ENCODE measurements around the gene NECAB3.

The NECAB3 gene

DNA sequence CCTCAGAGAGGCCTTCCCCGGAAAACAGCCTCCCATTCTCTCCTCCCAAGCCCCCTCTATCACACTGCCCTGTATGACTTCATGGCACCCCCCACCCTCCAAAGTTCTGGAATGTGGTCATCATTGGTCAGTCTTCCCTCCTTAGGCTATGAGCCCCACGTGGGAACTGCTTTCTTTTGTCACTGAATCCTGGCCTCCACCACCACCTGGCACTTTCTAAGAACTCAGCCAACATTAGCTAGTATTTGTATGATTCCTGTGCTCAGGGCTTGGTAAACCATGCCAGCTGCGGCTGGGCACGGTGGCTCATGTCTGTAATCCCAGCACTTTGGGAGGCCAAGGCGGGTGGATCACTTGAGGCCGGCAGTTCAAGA lies 20.4 kb upstream of the NECAB3 start:
- Histone ChIP-seq H3K4me3 (ENCODE audit: insufficient read length, low read depth) (no peak overlapping the region), H3K9me3 (ENCODE audit: insufficient read depth, low read length) (peaks cover 11% of the 10 kb centered on the region; the same call in 1 of the 2 replicates), H3K36me3 (ENCODE audit: insufficient read depth, insufficient read length, low read length) (no peaks in the 10 kb centered on the region), H3K27me3 (ENCODE audit: insufficient read depth, insufficient read length) (peaks cover 9% of the 10 kb centered on the region), H3K4me1 (ENCODE audit: insufficient read depth, insufficient read length) (peaks cover 10% of the 10 kb centered on the region), H3K9ac (ENCODE audit: insufficient read length, low read depth) (peak overlapping the region; percentile 21)
- TF ChIP-seq ZNF274 (IDR thresholded peaks at IDR 0.05; ENCODE audit: low read depth, low read length): no peak
- no peak for TF ChIP-seq YY1 (IDR thresholded peaks at IDR 0.05; ENCODE audit: insufficient read depth, insufficient read length)
- no peak for TF ChIP-seq SUZ12 (IDR thresholded peaks at IDR 0.05; ENCODE audit: extremely low read depth, insufficient read depth, insufficient read length)
- no peak for DNase-seq (ENCODE audit: low read depth, low spot score)

DNA sequence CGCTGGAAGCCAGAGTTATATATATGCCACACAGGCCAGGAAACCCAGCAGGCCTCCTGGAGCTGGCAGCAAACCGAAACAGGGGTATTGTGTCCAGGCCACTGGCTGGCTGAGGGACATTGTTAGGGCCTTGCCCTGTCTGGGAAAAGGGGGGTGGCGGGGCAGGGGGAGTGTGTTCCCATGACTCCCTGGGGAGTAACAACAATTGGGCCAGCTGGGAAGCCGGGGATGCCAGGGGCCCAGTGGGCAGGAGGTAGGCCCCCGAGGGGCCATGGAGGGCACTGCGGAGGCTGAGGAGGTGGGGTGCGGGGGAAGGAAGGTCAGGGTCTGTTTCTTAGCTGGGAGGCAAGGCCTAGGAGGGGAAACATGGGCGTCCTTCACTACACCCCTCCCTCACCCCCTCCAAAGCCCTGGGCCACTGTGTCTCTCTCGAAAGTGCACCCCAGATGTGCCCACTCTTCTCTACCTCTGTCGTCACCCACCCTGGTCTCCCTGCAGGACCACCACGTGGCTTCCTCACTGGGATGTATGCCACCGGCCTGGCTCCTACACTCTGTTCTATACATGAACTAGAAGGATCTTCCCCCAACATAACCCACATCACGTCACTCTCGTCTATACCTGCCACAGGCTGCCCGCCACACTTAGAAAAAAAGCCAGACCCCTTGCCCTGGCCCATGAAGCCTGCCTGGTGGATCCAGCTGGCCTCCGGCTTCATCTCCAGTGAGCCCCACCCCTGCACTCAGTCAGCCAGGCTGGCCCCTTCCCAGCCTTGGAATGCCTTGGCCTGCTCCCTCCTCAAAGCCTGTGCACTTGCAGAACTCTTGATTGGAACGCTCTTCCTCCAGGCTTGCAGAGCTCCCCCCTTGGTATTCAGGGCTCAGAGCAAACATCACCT lies 19.8 kb upstream of the NECAB3 start:
- Histone ChIP-seq H3K9ac (ENCODE audit: insufficient read length, low read depth) (no peak overlapping the region), H3K36me3 (ENCODE audit: insufficient read depth, insufficient read length, low read length) (no peaks in the 10 kb centered on the region), H3K4me1 (ENCODE audit: insufficient read depth, insufficient read length) (peaks cover 10% of the 10 kb centered on the region), H3K27me3 (ENCODE audit: insufficient read depth, insufficient read length) (peaks cover 16% of the 10 kb centered on the region), H3K9me3 (ENCODE audit: insufficient read depth, low read length) (peaks cover 11% of the 10 kb centered on the region; the same call in 1 of the 2 replicates), H3K4me3 (ENCODE audit: insufficient read length, low read depth) (no peak overlapping the region)
- no peak for DNase-seq (ENCODE audit: low read depth, low spot score)
- TF ChIP-seq SUZ12 (IDR thresholded peaks at IDR 0.05; ENCODE audit: extremely low read depth, insufficient read depth, insufficient read length) (no peak), YY1 (IDR thresholded peaks at IDR 0.05; ENCODE audit: insufficient read depth, insufficient read length) (no peak), ZNF274 (IDR thresholded peaks at IDR 0.05; ENCODE audit: low read depth, low read length) (no peak)

DNA sequence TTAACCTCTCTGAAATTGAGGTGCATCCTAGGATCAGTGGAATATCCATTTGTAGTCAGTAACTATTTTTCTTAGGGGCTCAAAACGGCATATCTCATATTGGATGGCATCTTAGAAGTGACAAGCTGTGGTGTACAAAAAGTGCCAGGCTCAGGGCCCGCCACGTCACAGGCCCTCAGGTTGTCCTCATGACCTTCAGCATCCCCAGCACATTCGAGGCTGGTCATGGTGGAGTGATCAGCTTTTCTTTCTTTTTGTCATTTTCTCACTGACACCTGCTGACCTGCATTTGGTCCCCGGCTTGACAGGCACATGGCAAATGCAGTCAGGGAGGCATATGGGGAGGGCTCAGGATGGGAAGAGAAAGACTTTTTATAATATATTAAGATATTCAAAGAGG lies 19.1 kb upstream of the NECAB3 start:
- Histone ChIP-seq H3K9me3 (ENCODE audit: insufficient read depth, low read length) (peaks cover 9% of the 10 kb centered on the region; the same call in 1 of the 2 replicates), H3K36me3 (ENCODE audit: insufficient read depth, insufficient read length, low read length) (no peaks in the 10 kb centered on the region), H3K9ac (ENCODE audit: insufficient read length, low read depth) (no peak overlapping the region), H3K4me1 (ENCODE audit: insufficient read depth, insufficient read length) (peaks cover 10% of the 10 kb centered on the region), H3K27me3 (ENCODE audit: insufficient read depth, insufficient read length) (peaks cover 23% of the 10 kb centered on the region), H3K4me3 (ENCODE audit: insufficient read length, low read depth) (no peak overlapping the region)
- TF ChIP-seq ZNF274 (IDR thresholded peaks at IDR 0.05; ENCODE audit: low read depth, low read length) (no peak), YY1 (IDR thresholded peaks at IDR 0.05; ENCODE audit: insufficient read depth, insufficient read length) (no peak), SUZ12 (IDR thresholded peaks at IDR 0.05; ENCODE audit: extremely low read depth, insufficient read depth, insufficient read length) (no peak)
- no peak for DNase-seq (ENCODE audit: low read depth, low spot score)

DNA sequence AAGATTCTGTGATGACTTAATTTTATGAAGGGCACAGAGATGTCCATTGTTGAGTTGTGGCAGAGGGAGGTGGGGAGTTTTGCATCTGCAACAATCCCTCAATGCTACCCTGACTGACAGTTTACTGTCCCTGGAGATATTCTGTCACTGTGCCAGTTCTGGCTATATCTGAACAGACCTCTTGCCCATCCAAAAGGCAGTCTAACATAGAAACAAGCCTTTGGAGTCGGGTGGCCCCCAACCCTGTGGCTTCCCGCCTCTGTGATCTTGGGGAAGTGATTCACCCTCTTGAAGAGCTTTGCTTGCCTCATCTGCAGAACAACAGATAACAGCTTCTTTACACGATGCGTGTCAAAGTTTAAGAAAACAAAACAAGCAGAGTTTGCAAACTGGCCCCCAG lies 15.7 kb upstream of the NECAB3 start:
- no peak for DNase-seq (ENCODE audit: low read depth, low spot score)
- Histone ChIP-seq H3K36me3 (ENCODE audit: insufficient read depth, insufficient read length, low read length) (no peaks in the 10 kb centered on the region), H3K9ac (ENCODE audit: insufficient read length, low read depth) (no peak overlapping the region), H3K4me1 (ENCODE audit: insufficient read depth, insufficient read length) (peaks cover 15% of the 10 kb centered on the region), H3K27me3 (ENCODE audit: insufficient read depth, insufficient read length) (peaks cover 38% of the 10 kb centered on the region), H3K4me3 (ENCODE audit: insufficient read length, low read depth) (no peak overlapping the region), H3K9me3 (ENCODE audit: insufficient read depth, low read length) (no peaks in the 10 kb centered on the region)
- TF ChIP-seq SUZ12 (IDR thresholded peaks at IDR 0.05; ENCODE audit: extremely low read depth, insufficient read depth, insufficient read length) (no peak), YY1 (IDR thresholded peaks at IDR 0.05; ENCODE audit: insufficient read depth, insufficient read length) (no peak), ZNF274 (IDR thresholded peaks at IDR 0.05; ENCODE audit: low read depth, low read length) (no peak)

DNA sequence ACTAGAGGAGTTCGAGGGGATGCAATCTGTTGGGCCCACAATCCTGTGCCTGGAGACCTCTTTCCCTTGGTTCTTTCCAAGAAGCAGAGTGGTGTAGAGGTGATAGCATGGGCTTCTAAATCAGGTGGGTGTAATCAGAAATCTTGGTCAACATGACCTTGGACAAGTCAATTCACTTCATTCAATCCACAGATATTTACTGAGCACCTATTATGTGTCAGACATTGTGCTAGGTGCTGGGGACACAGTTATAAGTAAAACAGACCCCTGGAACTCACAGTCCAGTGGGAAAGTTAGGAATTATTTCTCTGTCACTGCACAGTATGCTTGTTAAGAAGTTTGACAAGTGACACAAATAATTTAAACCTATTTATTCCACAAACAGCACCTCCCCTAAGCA lies 15.3 kb upstream of the NECAB3 start:
- Histone ChIP-seq H3K36me3 (ENCODE audit: insufficient read depth, insufficient read length, low read length) (no peaks in the 10 kb centered on the region), H3K4me1 (ENCODE audit: insufficient read depth, insufficient read length) (peaks cover 16% of the 10 kb centered on the region), H3K9me3 (ENCODE audit: insufficient read depth, low read length) (no peaks in the 10 kb centered on the region), H3K27me3 (ENCODE audit: insufficient read depth, insufficient read length) (peaks cover 38% of the 10 kb centered on the region), H3K4me3 (ENCODE audit: insufficient read length, low read depth) (no peak overlapping the region), H3K9ac (ENCODE audit: insufficient read length, low read depth) (no peak overlapping the region)
- no peak for DNase-seq (ENCODE audit: low read depth, low spot score)
- TF ChIP-seq YY1 (IDR thresholded peaks at IDR 0.05; ENCODE audit: insufficient read depth, insufficient read length) (no peak), SUZ12 (IDR thresholded peaks at IDR 0.05; ENCODE audit: extremely low read depth, insufficient read depth, insufficient read length) (no peak), ZNF274 (IDR thresholded peaks at IDR 0.05; ENCODE audit: low read depth, low read length) (no peak)

DNA sequence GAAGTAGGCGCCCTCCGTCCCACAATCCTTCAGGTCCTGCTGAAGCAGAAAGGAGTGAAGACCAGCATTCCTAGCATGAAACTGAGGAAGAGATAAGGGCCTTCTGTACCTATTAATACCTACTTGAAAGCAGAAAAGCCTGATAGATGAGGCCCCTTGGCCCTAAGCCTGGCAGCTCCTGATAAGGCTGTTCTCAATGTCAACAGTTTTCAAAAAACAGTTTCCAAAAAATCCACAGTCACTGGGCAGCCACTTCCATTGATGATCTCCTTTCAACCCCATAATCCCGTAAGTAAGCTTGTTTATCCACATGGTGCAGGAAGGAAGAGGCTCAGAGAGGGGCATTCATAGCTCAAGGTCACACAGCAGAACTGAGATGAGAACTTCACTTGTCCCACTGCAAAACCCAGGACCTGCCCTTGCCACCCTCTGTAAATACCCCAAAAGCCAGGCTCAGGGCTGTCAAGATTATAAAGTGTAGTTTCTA lies 14.8 kb upstream of the NECAB3 start:
- no peaks in the 10 kb centered on the region for H3K9me3 ChIP-seq (ENCODE audit: insufficient read depth, low read length)
- DNase-seq (ENCODE audit: low read depth, low spot score): no peak
- H3K4me3 ChIP-seq (ENCODE audit: insufficient read length, low read depth): no peak overlapping the region
- H3K36me3 ChIP-seq (ENCODE audit: insufficient read depth, insufficient read length, low read length): peaks cover 3% of the 10 kb centered on the region
- peaks cover 15% of the 10 kb centered on the region for H3K4me1 ChIP-seq (ENCODE audit: insufficient read depth, insufficient read length)
- peaks cover 38% of the 10 kb centered on the region for H3K27me3 ChIP-seq (ENCODE audit: insufficient read depth, insufficient read length)
- no peak for TF ChIP-seq SUZ12 (IDR thresholded peaks at IDR 0.05; ENCODE audit: extremely low read depth, insufficient read depth, insufficient read length)
- TF ChIP-seq ZNF274 (IDR thresholded peaks at IDR 0.05; ENCODE audit: low read depth, low read length): no peak
- no peak for TF ChIP-seq YY1 (IDR thresholded peaks at IDR 0.05; ENCODE audit: insufficient read depth, insufficient read length)
- H3K9ac ChIP-seq (ENCODE audit: insufficient read length, low read depth): no peak overlapping the region
